Gastroesophageal sphincter (tissue), 3 donors: ENCODE measurements around the gene MAFG.

Source experiments
- CTCF ChIP-seq, 4 experiments: fragments of 200-600 bp in 2 of 4; fragments of 450-650 bp in 2 of 4; sonication (generic) in 1 of 4; IDR thresholded peaks; one replicate each; pipeline ENCODE4 v1.5.1; 2017 to 2019; ENCODE audit warnings: antibody characterized with exemption in 4 of 4, mild to moderate bottlenecking in 2 of 4, moderate library complexity in 2 of 4
- POLR2A ChIP-seq, 2 donors: fragments of 450-650 bp; IDR thresholded peaks; one replicate each; pipeline ENCODE4 v1.6.1; 2017; ENCODE audit warnings: antibody characterized with exemption in 2 of 2, mild to moderate bottlenecking in 2 of 2, moderate library complexity in 1 of 2
- POLR2AphosphoS5 ChIP-seq: sonication (generic); formaldehyde crosslinking; IDR thresholded peaks from one replicate; pipeline ENCODE4 v1.6.1; 2017; ENCODE audit warnings: antibody characterized with exemption

GRCh38 chr17:81923302-81924260 is 4.0 kb downstream of the MAFG start:
- no peak for TF ChIP-seq POLR2AphosphoS5
- no peak for TF ChIP-seq CTCF (IDR thresholded peaks at IDR 0.05)
- TF ChIP-seq POLR2A (IDR thresholded peaks at IDR 0.05) = no peak
